NCI-H1694 (cell line): ENCODE measurements around the gene RHOBTB3.

Experiments
- DNase-seq: peaks from one replicate; lab custom pipeline; 2025; lab: John Stamatoyannopoulos, UW

The RHOBTB3 gene

GRCh38 chr5:95731571-95732554 lies 727 bp downstream of the RHOBTB3 start:
- DNase-seq, result no peak

DNA sequence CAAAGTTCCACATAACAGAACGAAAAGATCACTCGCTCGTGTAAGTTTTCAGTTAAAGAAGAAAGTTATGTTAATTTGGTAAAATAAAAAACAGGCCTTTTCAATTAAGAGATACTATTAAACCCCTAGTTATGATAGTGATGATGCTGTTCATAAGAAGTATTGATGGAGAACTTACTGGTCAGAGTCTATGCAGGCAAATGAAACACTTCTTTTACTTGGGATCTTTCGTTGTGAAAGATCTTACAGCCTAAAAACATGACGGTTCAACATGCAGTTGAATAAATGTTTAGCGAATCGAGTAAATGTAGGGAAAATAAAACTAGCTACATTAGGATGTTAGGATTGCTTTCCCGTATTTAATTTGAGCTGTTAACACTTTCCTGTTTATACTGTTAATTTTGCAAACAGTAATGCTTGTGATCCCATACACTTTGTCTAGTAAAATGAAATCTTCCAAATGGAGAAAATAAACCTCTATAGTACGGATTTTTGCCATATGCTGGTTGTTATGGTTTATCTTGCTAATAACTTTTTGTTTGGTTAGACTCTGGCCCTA lies 2.0 kb downstream of the RHOBTB3 start:
- no peak for DNase-seq

GRCh38 chr5:95734187-95734586 lies 3.1 kb downstream of the RHOBTB3 start:
- no peak for DNase-seq

DNA sequence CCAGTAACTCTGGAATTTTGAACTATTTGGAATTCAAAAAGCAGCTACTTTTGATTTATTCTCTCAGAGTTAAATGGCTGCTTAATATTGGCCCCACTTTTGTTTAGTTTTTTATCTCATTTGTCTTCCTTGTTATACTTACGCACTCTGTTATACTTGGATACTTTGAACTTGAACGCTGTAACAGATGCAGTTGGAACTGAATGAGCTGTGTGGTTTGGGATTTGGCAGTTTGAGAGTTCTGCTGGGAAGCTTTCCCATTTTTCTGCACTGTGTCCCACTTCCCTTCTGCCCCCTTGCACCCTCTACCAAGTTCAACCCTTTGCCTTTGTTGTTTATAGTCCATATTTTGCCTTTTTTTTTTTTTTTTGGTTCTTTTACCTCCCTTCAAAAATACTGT lies 3.8 kb downstream of the RHOBTB3 start:
- DNase-seq, result no peak

DNA sequence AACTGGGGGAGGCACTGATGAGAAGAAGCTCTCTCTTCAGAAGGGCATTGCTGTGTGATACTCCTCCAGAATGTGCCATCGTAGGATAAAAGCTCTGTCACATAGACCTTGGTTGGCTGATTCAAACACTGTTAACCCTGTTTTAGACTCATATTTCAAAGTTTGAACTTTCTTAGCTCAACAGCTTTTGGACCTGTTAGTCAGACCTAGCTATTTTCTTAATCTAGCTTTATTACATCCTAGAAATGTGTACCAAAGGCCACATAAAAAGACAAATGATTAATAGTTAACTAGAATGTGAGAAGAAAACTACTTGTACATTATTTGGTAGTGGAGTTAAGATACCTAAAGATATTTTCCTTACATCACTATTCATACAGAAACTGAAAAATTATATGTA lies 4.3 kb downstream of the RHOBTB3 start:
- DNase-seq, result no peak

DNA sequence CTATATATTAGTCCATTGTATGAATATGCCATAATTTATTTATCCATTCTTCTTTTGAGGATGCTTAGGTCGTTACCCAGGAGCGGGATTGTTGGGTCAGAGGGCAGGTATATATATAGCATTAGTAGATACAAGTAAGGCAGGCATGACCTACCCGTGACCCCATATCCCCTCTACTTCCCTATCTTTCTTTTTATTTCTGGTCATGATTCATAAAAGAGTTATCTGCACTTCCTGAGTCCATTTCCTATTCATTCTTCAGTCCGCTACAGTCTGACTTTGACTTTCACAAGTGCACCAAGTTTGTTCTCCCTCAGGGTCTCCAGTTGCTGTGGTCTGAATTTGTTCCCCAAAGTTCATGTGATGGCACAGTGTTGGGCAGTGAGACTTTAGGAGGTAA lies 6.9 kb downstream of the RHOBTB3 start:
- no peak for DNase-seq

DNA sequence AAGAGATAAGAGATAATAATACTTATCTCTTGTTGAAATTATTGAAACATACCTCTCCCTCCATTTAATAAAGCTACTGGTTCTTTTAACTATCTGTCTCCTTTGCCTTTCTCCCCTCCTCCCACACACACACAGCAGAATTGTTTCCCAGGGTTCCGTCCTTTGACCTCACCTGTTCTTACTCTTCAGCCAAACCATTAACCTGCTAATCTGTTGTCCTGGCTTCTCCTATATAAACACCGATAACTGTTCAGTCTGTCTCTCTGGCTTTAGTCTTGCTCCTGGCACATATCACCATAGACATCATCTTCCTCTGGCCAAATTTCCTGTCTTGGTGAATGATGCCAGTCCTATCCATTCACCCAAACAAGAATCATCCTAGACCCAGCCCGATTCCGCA lies 7.7 kb downstream of the RHOBTB3 start:
- no peak for DNase-seq

GRCh38 chr5:95739857-95740256 lies 8.7 kb downstream of the RHOBTB3 start:
- DNase-seq, result no peak

GRCh38 chr5:95741458-95741857 lies 10.3 kb downstream of the RHOBTB3 start:
- DNase-seq, result no peak

DNA sequence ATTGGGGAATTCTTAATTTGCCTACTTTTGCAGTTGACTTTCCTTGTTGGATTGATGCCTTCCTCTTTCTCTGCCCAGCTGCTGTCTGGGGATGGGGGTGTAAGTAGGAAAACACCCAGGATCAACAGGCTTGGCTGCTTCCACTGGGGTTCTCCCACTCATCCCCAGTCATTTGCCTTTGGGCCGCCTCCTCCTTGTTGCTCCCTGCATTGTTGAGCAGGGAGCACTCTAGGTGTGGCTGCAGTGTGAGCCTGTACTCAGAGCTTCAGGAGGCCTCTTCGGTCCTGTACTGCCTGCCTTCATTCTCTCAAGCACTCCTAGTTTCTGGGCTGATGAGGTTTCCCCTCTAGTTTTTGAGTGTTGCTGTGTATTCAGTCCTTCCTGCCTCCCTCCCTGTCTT lies 12.1 kb downstream of the RHOBTB3 start:
- DNase-seq, result no peak

- DNase-seq, result no peak
Observed at GRCh38 chr5:95743877-95744276, 12.7 kb downstream of the RHOBTB3 start.

DNA sequence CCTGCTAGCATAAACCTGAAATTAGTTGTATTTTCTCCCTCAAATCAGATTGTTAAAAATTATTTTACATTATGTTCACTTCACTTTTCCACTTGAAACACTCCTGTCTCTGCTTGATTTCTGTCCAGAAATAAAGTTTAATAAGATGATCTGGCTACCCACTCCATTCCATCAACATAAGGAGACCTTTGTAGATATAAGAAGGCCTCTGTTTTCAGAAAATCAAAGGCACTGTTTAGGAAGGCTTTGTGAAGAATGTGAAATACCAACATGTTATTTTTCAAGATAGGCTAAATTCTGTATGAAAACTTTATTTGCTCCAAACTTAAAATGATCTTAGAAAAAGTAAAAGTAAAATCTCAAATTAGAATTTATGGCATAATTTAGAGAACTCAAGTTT lies 15.1 kb downstream of the RHOBTB3 start:
- DNase-seq, result no peak

DNA sequence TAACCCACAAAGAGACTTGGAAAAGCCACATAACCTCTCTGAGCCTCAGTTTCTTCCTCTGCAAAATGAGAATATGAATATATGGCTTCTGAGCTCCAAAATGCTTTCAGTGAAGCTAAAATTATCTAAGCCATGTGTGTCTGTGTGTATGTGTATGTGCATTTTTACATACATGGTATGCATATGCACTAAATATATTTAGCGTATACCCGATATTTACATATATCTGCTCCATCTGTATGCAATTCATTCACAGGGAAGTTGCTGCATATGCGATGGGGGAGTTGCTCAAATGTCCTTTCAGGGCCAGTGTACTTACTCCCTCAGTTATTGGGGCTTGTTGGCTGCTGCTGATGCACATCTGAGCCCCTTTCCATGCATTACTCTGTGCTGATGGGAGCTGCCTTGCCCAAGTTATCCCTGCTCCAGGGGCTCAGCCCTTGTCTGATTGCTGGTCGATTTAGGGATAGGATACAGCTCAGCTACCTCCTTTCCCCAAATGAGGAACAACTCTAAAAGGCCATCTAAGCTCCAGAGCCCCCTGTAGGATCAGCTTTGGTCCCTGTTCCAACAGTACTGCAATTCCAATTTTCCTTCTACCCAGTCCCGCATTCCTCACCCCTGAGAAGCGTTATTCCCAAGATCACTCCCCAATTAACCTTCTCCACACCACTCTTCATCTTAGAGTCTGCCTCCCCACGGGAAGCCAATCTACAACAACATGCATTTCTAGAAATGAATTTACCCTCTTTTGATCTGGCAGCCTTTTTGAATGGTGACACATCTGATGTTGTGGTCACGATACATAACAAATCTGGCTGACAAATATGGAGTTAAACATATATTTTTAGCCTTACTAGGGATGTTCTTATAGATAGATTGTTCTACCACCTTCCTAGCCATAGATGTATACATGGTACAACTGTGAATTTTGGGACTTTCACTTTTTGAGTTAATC lies 15.9 kb downstream of the RHOBTB3 start:
- DNase-seq, result no peak

- no peak for DNase-seq
Observed at GRCh38 chr5:95748133-95748532, 17.0 kb downstream of the RHOBTB3 start.

- no peak for DNase-seq
Observed at GRCh38 chr5:95754545-95754944, 23.4 kb downstream of the RHOBTB3 start.

- DNase-seq, result no peak
Observed at GRCh38 chr5:95759005-95759404, 27.9 kb downstream of the RHOBTB3 start.

DNA sequence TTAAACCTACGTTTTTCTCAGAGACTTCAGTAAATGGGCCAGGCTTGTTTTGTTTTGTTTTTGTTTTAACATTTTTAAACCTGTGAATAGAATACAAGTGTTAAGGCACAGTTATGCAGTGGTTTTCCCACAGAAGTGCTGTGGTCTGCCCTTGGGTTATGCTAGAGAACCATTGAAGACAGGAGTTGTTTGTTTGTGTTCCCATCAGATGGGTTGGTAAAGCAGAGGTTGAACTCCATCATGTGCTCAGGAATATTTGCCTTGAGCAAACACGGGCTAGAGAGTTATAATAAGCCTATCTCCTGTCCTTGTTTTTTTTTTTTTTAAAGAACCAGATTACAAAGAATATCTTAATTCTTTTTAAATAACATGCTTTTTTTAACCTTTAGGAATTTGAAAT lies 28.5 kb downstream of the RHOBTB3 start:
- DNase-seq, result no peak

GRCh38 chr5:95760273-95761191 lies 29.4 kb downstream of the RHOBTB3 start:
- DNase-seq, result no peak

- DNase-seq, result no peak
Observed at GRCh38 chr5:95761771-95762651, 30.9 kb downstream of the RHOBTB3 start.

- DNase-seq, result no peak
Observed at GRCh38 chr5:95762652-95763041, 31.5 kb downstream of the RHOBTB3 start.
